Measurements from ENCODE around the gene FOXL3.

GRCh38 chr7:269721-270120 lies 20.2 kb upstream of the FOXL3 start:
- no peak for TF ChIP-seq GATA3 (IDR thresholded peaks at IDR 0.05; ENCODE audit: low read depth, low read length)
- TF ChIP-seq GATA2 (IDR thresholded peaks at IDR 0.05; ENCODE audit: low read depth, low read length) = no peak

All from SH-SY5Y (cell line).